BJ (cell line): Measurements from ENCODE around the gene DYNC2I2. TPM values are rescaled to one million over a fixed set of nuclear protein-coding genes. Genes with fewer than 3 reads are reported as not detected.

Experiments
- CTCF ChIA-PET: fragments of 350-600 bp; formaldehyde crosslinking; extraction: SDS; loops from one replicate; lab custom pipeline; 2021; ENCODE audit warnings: antibody characterized with exemption, inconsistent platforms; lab: Yijun Ruan, JAX
- POLR2A ChIA-PET: fragments of 300-600 bp; sonication (Branson Sonifier 250); formaldehyde crosslinking; extraction: SDS; loops from one replicate; lab custom pipeline; 2021; ENCODE audit warnings: antibody characterized with exemption; lab: Charles Lee
- DNase-seq: peaks from one replicate; pipeline ENCODE4 v3.0.0-alpha.2; 2011; ENCODE audit warnings: low read depth
- H3K27me3 ChIP-seq: 2 replicates; pipeline ENCODE4 v1.6.0; 2011; ENCODE audit warnings: low read length; ENCODE audit not compliant: control insufficient read depth, insufficient read depth
- H3K36me3 ChIP-seq: 2 replicates; pipeline ENCODE4 v1.5.1; 2011; ENCODE audit warnings: low read length; ENCODE audit not compliant: control insufficient read depth, insufficient read depth
- H3K4me3 ChIP-seq: 2 replicates; pipeline ENCODE4 v1.5.1; 2011; ENCODE audit warnings: low read depth, mild to moderate bottlenecking, control low read depth, low read length
- CTCF ChIP-seq: IDR thresholded peaks from 2 replicates; pipeline ENCODE4 v1.5.1; 2011; ENCODE audit warnings: low read depth, mild to moderate bottlenecking, control low read depth, inconsistent platforms, low read length, moderate library complexity; ENCODE audit not compliant: insufficient read depth
- polyA plus RNA-seq: library from polyadenylated mRNA; depleted of rRNA; stranded (reverse); fragments of >200 nt; gene quantifications from 2 replicates; pipeline ENCODE4 v1.2.3, GENCODE V29; 2011

DYNC2I2 gene
- polyA plus RNA-seq, 1 experiment = 50.4 TPM

GRCh38 chr9:128603697-128604096 lies 53.0 kb downstream of the DYNC2I2 start:
- TF ChIP-seq CTCF = no peak

GRCh38 chr9:128600099-128600498 lies 56.5 kb downstream of the DYNC2I2 start:
- no peaks in the 10 kb centered on the region for H3K27me3 ChIP-seq
- TF ChIP-seq CTCF = no peak
- no peak overlapping the region for H3K4me3 ChIP-seq
- no peak for DNase-seq
- peaks cover 44% of the 10 kb centered on the region for H3K36me3 ChIP-seq
- ChIA-PET CTCF (interaction anchor here (1.3 kb wide), 1 partner anchor 14 kb away, joined by 3 read pairs; no protein-coding TSS in a partner anchor), POLR2A (no interaction called here)

More at GRCh38 chr9:128603697-128604096, 53.0 kb downstream of the DYNC2I2 start:
- DNase-seq = no peak
- ChIA-PET CTCF (interaction anchor here (0.7 to 1.5 kb wide), 2 partner anchors 86 to 166 kb away, joined by 3 read pairs; no protein-coding TSS in a partner anchor), POLR2A (no interaction called here)
- Histone ChIP-seq H3K27me3 (no peaks in the 10 kb centered on the region), H3K36me3 (peaks cover 52% of the 10 kb centered on the region), H3K4me3 (no peak overlapping the region)

GRCh38 chr9:128595471-128595870 lies 61.2 kb downstream of the DYNC2I2 start:
- Histone ChIP-seq H3K36me3 (peaks cover 47% of the 10 kb centered on the region), H3K4me3 (no peak overlapping the region), H3K27me3 (no peaks in the 10 kb centered on the region)
- DNase-seq = no peak
- POLR2A ChIA-PET = no interaction called here
- TF ChIP-seq CTCF = no peak
- CTCF ChIA-PET = interaction anchor here (1.3 kb wide), 1 partner anchor 14 kb away, joined by 3 read pairs; no protein-coding TSS in a partner anchor

- Histone ChIP-seq H3K4me3 (no peak overlapping the region), H3K27me3 (no peaks in the 10 kb centered on the region), H3K36me3 (peaks cover 40% of the 10 kb centered on the region)
- POLR2A ChIA-PET = no interaction called here
- DNase-seq = no peak
- TF ChIP-seq CTCF = no peak
- CTCF ChIA-PET = no interaction called here
These were observed 62.8 kb downstream of the DYNC2I2 start for GRCh38 chr9:128593856-128594255.

GRCh38 chr9:128593039-128593438 lies 63.6 kb downstream of the DYNC2I2 start:
- peaks cover 38% of the 10 kb centered on the region for H3K36me3 ChIP-seq
- ChIA-PET CTCF (no interaction called here), POLR2A (no interaction called here)
- no peaks in the 10 kb centered on the region for H3K27me3 ChIP-seq
- TF ChIP-seq CTCF = no peak
- no peak overlapping the region for H3K4me3 ChIP-seq
- DNase-seq = no peak
